GM12878 (cell line): ENCODE measurements around the gene CLCN7.

Experiments
- BCL3 ChIP-seq: IDR thresholded peaks from 2 replicates; pipeline ENCODE4 v1.6.1; 2011; ENCODE audit warnings: borderline replicate concordance, low read depth, mild to moderate bottlenecking, moderate library complexity, low read length; ENCODE audit not compliant: insufficient read depth, poor library complexity, severe bottlenecking
- BMI1 ChIP-seq: fragments of 450-650 bp; IDR thresholded peaks from 2 replicates; pipeline ENCODE4 v1.6.1; 2016; ENCODE audit warnings: mild to moderate bottlenecking, moderate library complexity, borderline replicate concordance
- CHD4 ChIP-seq: fragments of 200-600 bp; sonication (generic); IDR thresholded peaks from 2 replicates; pipeline ENCODE4 v1.6.1; 2016; ENCODE audit warnings: mild to moderate bottlenecking
- CTCF ChIP-seq, 3 experiments: IDR thresholded peaks in 2 of 3; conservative IDR thresholded peaks in 1 of 3; 2 replicates each; pipeline ENCODE4 v1.5.1; 2011; ENCODE audit warnings: low read depth in 3 of 3, low read length in 3 of 3, mild to moderate bottlenecking in 3 of 3, control low read depth in 2 of 3, moderate library complexity in 2 of 3, inconsistent platforms in 1 of 3, mixed read lengths in 1 of 3; ENCODE audit not compliant: control insufficient read depth in 2 of 3, insufficient read depth in 1 of 3; ENCODE audit errors: extremely low read depth in 1 of 3
- EP300 ChIP-seq, 2 experiments: fragments of 150-350 bp in 1 of 2; IDR thresholded peaks; 2 replicates each; pipeline ENCODE4 v1.6.1; 2011 to 2012; ENCODE audit warnings: low read depth in 2 of 2, low read length in 2 of 2, borderline replicate concordance in 1 of 2, improper control_type of control experiment in 1 of 2, inconsistent platforms in 1 of 2; ENCODE audit not compliant: control insufficient read depth in 1 of 2
- HDAC6 ChIP-seq: fragments of 200-600 bp; sonication (generic); IDR thresholded peaks from one replicate; pipeline ENCODE4 v1.8.0; 2017; ENCODE audit warnings: antibody characterized with exemption; ENCODE audit not compliant: unreplicated experiment
- JUND ChIP-seq: IDR thresholded peaks from 2 replicates; pipeline ENCODE4 v1.6.1; 2012; ENCODE audit warnings: low read depth, mild to moderate bottlenecking, low read length, improper control_type of control experiment, moderate library complexity
- NFYB ChIP-seq: IDR thresholded peaks from 2 replicates; pipeline ENCODE4 v1.6.1; 2011; ENCODE audit warnings: low read depth, mild to moderate bottlenecking, low read length, improper control_type of control experiment, moderate library complexity; ENCODE audit not compliant: insufficient read depth
- POLR2A ChIP-seq: IDR thresholded peaks from 2 replicates; pipeline ENCODE4 v1.6.1; 2011; ENCODE audit warnings: low read depth, mild to moderate bottlenecking, low read length
- RFX5 ChIP-seq: IDR thresholded peaks from 2 replicates; pipeline ENCODE4 v1.6.1; 2011; ENCODE audit warnings: low read depth, low read length, improper control_type of control experiment
- SP1 ChIP-seq: IDR thresholded peaks from one replicate; pipeline ENCODE4 v1.6.1; 2011; ENCODE audit warnings: low read depth, low read length
- ZNF274 ChIP-seq: IDR thresholded peaks from one replicate; pipeline ENCODE4 v1.8.0; 2011; ENCODE audit not compliant: insufficient read length, insufficient read depth
- TF ChIP-seq, protein P1 (sequence below): IDR thresholded peaks from 2 replicates; pipeline ENCODE4 v1.6.1; 2012; ENCODE audit warnings: mild to moderate bottlenecking, low read depth, low read length

DNA sequence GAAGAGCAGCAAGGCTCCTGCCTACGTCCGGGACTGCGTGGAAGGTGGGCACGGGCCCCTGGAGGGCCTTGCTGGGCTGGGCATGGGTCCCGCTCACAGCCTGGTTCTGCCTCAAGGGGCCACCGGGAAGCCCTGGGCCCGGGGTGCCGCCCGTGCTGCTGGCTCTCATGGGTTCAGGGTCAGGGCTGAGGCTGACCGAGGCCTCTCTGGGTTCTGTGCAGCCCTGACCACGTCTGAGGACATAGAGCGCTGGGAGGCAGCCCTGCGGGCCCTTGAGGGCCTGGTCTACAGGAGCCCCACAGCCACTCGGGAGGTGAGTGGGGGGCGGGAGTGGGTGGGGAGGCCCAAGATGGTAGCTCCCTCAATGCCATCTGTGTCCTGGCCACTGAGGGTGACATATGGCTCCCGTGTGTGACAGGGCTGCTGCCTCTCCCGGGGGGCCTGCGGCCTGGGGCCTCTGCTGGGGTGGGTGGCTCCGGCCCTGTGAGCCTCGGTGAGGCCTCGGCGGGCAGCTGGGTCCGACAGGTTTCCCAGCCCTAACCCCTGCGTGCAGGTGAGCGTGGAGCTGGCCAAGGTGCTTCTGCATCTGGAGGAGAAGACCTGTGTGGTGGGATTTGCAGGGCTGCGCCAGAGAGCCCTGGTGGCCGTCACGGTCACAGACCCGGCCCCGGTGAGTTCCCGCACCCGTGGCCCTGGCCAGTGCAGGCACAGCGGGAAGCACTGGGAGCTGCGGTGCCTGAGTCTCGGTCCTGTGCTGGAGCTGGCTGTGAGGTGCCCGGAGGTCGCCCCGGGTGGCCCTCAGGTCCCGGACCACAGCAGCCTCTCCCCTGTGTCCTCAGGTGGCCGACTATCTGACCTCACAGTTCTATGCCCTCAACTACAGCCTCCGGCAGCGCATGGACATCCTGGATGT, 27.5 kb upstream of the CLCN7 start:
- TF ChIP-seq POLR2A (0 out of 2 replicates have a peak, but pooled peaks have one; percentile 15), SP1 (no peak), CTCF (IDR thresholded peaks at IDR 0.05 in 2 of 3, conservative IDR thresholded peaks at IDR 0.05 in 1 of 3; ENCODE audit: control insufficient read depth in 2 of 3, extremely low read depth in 1 of 3, insufficient read depth in 1 of 3, low read depth in 3 of 3, low read length in 3 of 3) (no peak), BCL3 (no peak), NFYB (no peak), ZNF274 (no peak), BMI1 (no peak), EP300 (IDR thresholded peaks at IDR 0.05; ENCODE audit: borderline replicate concordance in 1 of 2, control insufficient read depth in 1 of 2, low read depth in 2 of 2, low read length in 2 of 2) (no peak), RFX5 (no peak), HDAC6 (no peak), JUND (no peak), CHD4 (no peak)
- TF ChIP-seq, protein P1, sequence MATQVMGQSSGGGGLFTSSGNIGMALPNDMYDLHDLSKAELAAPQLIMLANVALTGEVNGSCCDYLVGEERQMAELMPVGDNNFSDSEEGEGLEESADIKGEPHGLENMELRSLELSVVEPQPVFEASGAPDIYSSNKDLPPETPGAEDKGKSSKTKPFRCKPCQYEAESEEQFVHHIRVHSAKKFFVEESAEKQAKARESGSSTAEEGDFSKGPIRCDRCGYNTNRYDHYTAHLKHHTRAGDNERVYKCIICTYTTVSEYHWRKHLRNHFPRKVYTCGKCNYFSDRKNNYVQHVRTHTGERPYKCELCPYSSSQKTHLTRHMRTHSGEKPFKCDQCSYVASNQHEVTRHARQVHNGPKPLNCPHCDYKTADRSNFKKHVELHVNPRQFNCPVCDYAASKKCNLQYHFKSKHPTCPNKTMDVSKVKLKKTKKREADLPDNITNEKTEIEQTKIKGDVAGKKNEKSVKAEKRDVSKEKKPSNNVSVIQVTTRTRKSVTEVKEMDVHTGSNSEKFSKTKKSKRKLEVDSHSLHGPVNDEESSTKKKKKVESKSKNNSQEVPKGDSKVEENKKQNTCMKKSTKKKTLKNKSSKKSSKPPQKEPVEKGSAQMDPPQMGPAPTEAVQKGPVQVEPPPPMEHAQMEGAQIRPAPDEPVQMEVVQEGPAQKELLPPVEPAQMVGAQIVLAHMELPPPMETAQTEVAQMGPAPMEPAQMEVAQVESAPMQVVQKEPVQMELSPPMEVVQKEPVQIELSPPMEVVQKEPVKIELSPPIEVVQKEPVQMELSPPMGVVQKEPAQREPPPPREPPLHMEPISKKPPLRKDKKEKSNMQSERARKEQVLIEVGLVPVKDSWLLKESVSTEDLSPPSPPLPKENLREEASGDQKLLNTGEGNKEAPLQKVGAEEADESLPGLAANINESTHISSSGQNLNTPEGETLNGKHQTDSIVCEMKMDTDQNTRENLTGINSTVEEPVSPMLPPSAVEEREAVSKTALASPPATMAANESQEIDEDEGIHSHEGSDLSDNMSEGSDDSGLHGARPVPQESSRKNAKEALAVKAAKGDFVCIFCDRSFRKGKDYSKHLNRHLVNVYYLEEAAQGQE, result no peak
